Activated CD4-positive, alpha-beta T cell treated with anti-CD3 and anti-CD28 coated beads, Interleukin-2, amount 50 U/mL, for 16 hours (primary cell): Measurements from ENCODE around the gene BCL2A1.
"Not testable (repeated sequence)": the region's sequence is repeated elsewhere in the genome, so short reads cannot be mapped to it uniquely, and the experiment has no call there.

Experiments
- DNase-seq: peaks from one replicate; pipeline ENCODE4 v3.0.0-alpha.2; 2020

Gene BCL2A1

DNA sequence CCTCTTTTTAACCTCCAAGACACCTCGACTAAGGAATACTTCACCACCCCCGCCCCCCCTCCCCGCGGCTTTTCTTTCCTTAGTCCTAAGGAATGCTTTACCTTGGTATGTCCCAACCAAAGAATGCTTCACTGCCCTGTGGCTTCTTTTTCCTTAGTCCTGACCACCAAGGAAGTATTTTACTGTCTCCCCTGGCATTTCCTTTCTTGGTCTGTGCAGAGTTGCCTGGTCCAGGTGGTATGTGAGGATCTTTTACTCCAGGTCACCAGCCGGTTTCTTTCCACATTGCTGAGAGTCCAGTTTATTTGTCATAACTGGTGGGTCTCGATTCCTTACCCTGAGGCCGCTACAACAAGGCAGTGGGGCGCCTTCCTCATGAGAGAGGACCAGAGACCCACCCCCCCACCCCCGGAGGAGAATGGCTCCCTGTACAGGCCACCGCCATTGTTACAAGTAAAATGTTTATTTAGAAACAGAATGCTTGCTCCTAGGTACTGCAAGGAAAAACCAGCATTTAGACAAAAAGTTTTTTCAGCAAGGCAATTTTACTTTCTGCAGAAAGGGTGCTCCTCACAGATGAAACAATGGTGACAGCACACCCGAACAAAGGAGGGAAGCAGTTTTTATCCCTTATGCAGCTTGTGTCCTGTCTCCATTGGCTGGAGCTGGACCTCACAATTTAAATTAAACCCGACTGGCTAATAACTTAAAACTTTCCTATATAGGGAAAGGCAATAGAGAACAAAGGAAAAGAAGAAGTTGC, 51.1 kb downstream of the BCL2A1 start:
- DNase-seq: no peak

DNA sequence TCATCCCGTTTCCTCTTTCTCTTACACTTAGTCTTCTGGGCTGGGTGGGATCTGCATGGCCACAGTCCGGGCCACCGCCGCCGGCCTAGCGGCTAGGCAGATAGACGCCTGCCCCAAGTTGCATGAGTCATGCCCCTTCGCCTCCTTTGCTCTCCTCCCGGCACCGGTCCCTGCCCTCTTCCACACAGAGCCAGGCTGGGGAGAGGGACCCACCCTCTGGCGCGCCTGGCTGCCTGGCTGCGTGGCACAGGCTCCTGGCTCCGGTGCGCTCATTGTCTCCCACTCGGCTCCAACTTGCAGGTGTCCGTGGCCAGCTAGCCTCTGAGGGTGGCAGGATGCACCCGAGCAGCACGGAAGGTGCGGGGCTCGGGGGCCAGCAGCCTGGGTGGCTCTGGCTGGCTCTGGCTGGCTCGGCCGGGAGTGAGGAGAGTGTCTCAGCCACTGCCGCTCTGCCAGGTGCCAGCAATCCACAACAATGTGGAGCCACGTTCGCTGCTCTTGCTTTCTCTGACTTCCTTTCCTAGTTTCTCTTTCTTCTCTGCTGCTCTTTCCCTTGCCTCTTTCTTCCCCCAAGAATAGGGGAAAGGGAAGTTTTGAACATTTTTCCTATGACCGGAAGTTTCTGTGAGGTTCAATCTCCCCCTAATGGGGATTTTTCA, 51.8 kb downstream of the BCL2A1 start:
- no peak for DNase-seq

- DNase-seq: no peak
These were observed 52.7 kb downstream of the BCL2A1 start for GRCh38 chr15:79918278-79918677.

DNA sequence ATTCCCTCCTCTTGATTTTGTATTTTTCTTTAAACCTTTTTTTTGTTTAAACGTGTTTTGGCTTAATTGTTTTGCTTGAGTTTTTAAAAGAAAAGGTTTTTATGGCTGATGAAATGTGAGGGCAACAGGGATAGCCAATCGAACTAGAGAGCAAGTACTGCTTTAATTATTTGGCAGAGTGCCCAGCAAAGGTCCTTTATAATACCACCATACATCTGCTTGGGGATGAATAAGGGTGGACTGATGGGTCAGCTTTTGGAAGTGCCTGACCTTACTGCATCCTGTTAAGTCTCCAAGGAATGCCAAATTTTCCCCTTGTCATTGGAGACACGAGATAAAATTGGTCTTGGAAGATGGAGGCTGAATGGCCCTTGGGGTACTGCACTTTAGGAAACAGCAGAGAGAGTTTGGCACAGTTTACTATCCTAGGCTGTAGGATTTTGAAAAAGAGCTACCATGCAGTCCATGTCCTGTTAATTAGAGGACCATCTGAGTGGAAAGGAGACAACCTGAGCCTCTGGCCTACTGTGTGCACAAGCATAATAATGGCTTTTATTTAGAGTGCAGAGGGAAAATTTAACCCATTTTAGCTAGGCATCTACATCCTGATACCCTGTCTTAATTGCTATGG, 54.4 kb downstream of the BCL2A1 start:
- no peak for DNase-seq

GRCh38 chr15:79915776-79916501, 55.1 kb downstream of the BCL2A1 start:
- DNase-seq: not testable (repeated sequence)

DNA sequence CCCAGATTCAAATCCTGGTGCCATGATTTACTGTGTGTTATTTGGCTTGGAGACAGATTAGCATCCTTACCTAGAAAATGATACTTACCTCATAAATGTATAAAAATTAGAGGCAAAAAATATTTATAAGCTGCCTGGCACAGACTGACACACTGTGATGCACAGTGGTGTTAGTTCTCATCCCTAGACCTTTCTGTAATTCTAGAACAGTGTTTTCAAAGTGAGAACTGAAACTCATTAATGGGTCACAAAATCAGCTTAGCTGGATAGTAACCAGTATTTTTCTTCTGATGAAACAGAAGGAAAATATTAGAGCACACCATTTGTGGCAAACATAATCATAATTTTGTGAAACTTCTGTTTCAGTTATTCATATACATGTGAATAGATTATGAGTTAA, 56.3 kb downstream of the BCL2A1 start:
- DNase-seq: no peak
